DND-41 (cell line): Measurements from ENCODE around the gene CNTNAP1.

Experiments used
- ATAC-seq: fragments of 200-7000 bp; cut with Tn5 transposase; 3 replicates; pipeline ENCODE4 v1.9.1; 2021; ENCODE audit warnings: low read depth; ENCODE audit not compliant: insufficient read depth
- DNase-seq: peaks from one replicate; pipeline ENCODE4 v3.0.0-alpha.2; 2020
- H2AFZ ChIP-seq: 2 replicates; pipeline ENCODE4 v1.6.0; 2012; ENCODE audit warnings: low read depth, low read length
- H3K27ac ChIP-seq: 2 replicates; pipeline ENCODE4 v1.5.1; 2012; ENCODE audit warnings: low read length, inconsistent platforms
- H3K27me3 ChIP-seq: fragments of 200-600 bp; sonication (generic); 2 replicates; pipeline ENCODE4 v1.6.0; 2012; ENCODE audit warnings: low read length, mild to moderate bottlenecking, inconsistent platforms; ENCODE audit not compliant: insufficient read depth, poor library complexity
- H3K36me3 ChIP-seq: 2 replicates; pipeline ENCODE4 v1.5.1; 2012; ENCODE audit warnings: low read length, inconsistent platforms; ENCODE audit not compliant: insufficient read depth
- H3K4me1 ChIP-seq: 2 replicates; pipeline ENCODE4 v1.5.1; 2012; ENCODE audit warnings: mild to moderate bottlenecking, low read length; ENCODE audit not compliant: insufficient read depth
- H3K4me2 ChIP-seq: 2 replicates; pipeline ENCODE4 v1.6.0; 2012; ENCODE audit warnings: mild to moderate bottlenecking, moderate library complexity, low read length, inconsistent platforms; ENCODE audit not compliant: insufficient read depth
- H3K4me3 ChIP-seq, 2 experiments: fragments of 200-600 bp in 1 of 2; shearing (Covaris generic) in 1 of 2; 2 replicates each; pipeline ENCODE4 v1.5.1; 2012 to 2016; ENCODE audit warnings: inconsistent platforms in 2 of 2, low read length in 2 of 2, mild to moderate bottlenecking in 2 of 2, low read depth in 1 of 2, moderate library complexity in 1 of 2
- H3K79me2 ChIP-seq: 2 replicates; pipeline ENCODE4 v1.6.0; 2012; ENCODE audit warnings: low read length, inconsistent platforms; ENCODE audit not compliant: insufficient read depth
- H3K9ac ChIP-seq: 2 replicates; pipeline ENCODE4 v1.6.0; 2012; ENCODE audit warnings: low read depth, mild to moderate bottlenecking, inconsistent platforms, low read length, moderate library complexity
- H3K9me3 ChIP-seq: 2 replicates; pipeline ENCODE4 v1.5.1; 2012; ENCODE audit warnings: low read length, moderate library complexity, mild to moderate bottlenecking, inconsistent platforms; ENCODE audit not compliant: insufficient read depth, severe bottlenecking
- H4K20me1 ChIP-seq: 2 replicates; pipeline ENCODE4 v1.6.0; 2012; ENCODE audit warnings: low read length; ENCODE audit not compliant: insufficient read depth
- EZH2 ChIP-seq: IDR thresholded peaks from 3 replicates; pipeline ENCODE4 v1.6.1; 2012; ENCODE audit warnings: borderline replicate concordance, low read depth, mild to moderate bottlenecking, moderate library complexity, low read length, inconsistent platforms; ENCODE audit not compliant: severe bottlenecking
- TF ChIP-seq, protein P1 (sequence below): IDR thresholded peaks from 2 replicates; pipeline ENCODE4 v1.5.1; 2012; ENCODE audit warnings: borderline replicate concordance, low read length, moderate library complexity, mild to moderate bottlenecking; ENCODE audit not compliant: poor library complexity, severe bottlenecking; ENCODE audit errors: extremely low read depth

Gene CNTNAP1

DNA sequence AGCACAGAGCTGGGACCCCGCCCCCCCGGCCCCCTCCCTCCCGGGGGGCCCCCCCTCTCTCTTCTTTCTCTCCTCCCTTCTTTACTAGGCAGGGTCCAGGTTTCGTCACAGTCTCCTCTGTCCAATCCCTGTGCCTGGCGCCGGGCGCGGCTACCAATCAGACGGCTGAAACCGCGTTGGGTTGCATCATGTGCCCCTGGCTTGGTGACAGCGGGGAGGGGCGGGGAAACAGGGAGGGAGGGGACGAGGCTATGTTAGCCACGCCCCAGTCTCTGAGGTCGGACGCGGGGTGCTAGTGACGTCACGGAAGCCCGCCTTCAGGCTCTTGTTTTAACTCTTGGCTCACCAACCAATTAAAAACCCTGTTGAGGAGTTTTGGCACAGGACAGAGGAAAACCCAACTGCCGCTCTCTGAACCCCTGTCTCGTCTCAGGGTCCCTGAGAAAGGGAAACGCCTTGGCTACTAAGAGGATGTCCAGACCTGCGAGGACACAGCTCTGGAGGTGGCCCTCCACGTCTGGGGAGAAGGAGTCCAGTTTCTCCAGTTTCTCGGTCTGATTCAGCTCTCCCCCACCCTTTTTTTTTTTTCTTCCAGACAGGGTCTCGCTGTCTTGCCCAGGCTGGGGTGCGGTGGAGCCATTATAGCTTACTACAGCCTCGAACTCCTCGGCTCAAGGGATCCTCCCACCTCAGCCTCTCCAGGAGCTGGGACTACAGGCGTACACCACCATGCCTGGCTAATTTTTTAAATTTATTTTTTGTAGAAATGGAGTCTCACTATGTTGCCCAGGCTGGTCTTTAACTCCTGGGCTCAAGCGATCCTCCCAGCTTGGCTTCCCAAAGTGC, 5.1 kb upstream of the CNTNAP1 start:
- Histone ChIP-seq H3K36me3 (no peaks in the 10 kb centered on the region), H4K20me1 (peaks cover 11% of the 10 kb centered on the region), H3K27me3 (peaks cover 12% of the 10 kb centered on the region), H3K4me2 (peak overlapping the region; percentile 97), H3K27ac (peak overlapping the region; percentile 96), H3K79me2 (no peaks in the 10 kb centered on the region), H2AFZ (peak overlapping the region; percentile 70), H3K9me3 (no peaks in the 10 kb centered on the region), H3K4me1 (peaks cover 63% of the 10 kb centered on the region), H3K4me3 (peak overlapping the region; percentile 43 to 64; a peak in 3 of 4 replicates), H3K9ac (peak overlapping the region; percentile 67)
- ATAC-seq = peak; percentile 79
- TF ChIP-seq, protein P1, sequence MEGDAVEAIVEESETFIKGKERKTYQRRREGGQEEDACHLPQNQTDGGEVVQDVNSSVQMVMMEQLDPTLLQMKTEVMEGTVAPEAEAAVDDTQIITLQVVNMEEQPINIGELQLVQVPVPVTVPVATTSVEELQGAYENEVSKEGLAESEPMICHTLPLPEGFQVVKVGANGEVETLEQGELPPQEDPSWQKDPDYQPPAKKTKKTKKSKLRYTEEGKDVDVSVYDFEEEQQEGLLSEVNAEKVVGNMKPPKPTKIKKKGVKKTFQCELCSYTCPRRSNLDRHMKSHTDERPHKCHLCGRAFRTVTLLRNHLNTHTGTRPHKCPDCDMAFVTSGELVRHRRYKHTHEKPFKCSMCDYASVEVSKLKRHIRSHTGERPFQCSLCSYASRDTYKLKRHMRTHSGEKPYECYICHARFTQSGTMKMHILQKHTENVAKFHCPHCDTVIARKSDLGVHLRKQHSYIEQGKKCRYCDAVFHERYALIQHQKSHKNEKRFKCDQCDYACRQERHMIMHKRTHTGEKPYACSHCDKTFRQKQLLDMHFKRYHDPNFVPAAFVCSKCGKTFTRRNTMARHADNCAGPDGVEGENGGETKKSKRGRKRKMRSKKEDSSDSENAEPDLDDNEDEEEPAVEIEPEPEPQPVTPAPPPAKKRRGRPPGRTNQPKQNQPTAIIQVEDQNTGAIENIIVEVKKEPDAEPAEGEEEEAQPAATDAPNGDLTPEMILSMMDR = no peak
- TF ChIP-seq EZH2 = no peak
- DNase-seq = peak; percentile 100

- H3K36me3 ChIP-seq = no peaks in the 10 kb centered on the region
- peak; percentile 27 for ATAC-seq
- peak overlapping the region; percentile 67 for H3K9ac ChIP-seq
- peak overlapping the region; percentile 43 to 63; a peak in 3 of 4 replicates for H3K4me3 ChIP-seq
- peak overlapping the region; percentile 70 for H2AFZ ChIP-seq
- no peaks in the 10 kb centered on the region for H3K79me2 ChIP-seq
- peaks cover 12% of the 10 kb centered on the region for H3K27me3 ChIP-seq
- TF ChIP-seq, protein P1 = no peak
- no peak for TF ChIP-seq EZH2
- peak overlapping the region; percentile 96 for H3K27ac ChIP-seq
- peak; percentile 86 for DNase-seq
- no peaks in the 10 kb centered on the region for H3K9me3 ChIP-seq
- peak overlapping the region; percentile 92 for H3K4me2 ChIP-seq
- H4K20me1 ChIP-seq = peaks cover 11% of the 10 kb centered on the region
- peaks cover 63% of the 10 kb centered on the region for H3K4me1 ChIP-seq
Observed at GRCh38 chr17:42677921-42678781, 4.2 kb upstream of the CNTNAP1 start.

GRCh38 chr17:42678951-42679491, 3.3 kb upstream of the CNTNAP1 start:
- Histone ChIP-seq H3K9me3 (no peaks in the 10 kb centered on the region), H3K36me3 (no peaks in the 10 kb centered on the region), H3K27me3 (peaks cover 12% of the 10 kb centered on the region), H3K27ac (peak overlapping the region; percentile 96), H3K4me3 (peak overlapping the region; percentile 28 to 63; a peak in 3 of 4 replicates), H4K20me1 (peaks cover 11% of the 10 kb centered on the region), H3K79me2 (no peaks in the 10 kb centered on the region), H3K9ac (peak overlapping the region; percentile 67), H3K4me2 (peak overlapping the region; percentile 92), H3K4me1 (peaks cover 63% of the 10 kb centered on the region), H2AFZ (peak overlapping the region; percentile 93)
- ATAC-seq = peak; percentile 25
- peak; percentile 77 for DNase-seq
- TF ChIP-seq EZH2 = no peak
- TF ChIP-seq, protein P1 = peak; percentile 30
